GM19328 (cell line): ENCODE measurements around the gene SH3RF1.
A peak's percentile ranks its signal among the peaks of the same experiment; 100 is the strongest.
"Not testable (repeated sequence)": the region's sequence is repeated elsewhere in the genome, so short reads cannot be mapped to it uniquely, and the experiment has no call there.

Experiments used
- ATAC-seq: cut with Tn5 transposase; IDR thresholded peaks from one replicate; pipeline ENCODE4 v1.9.1; 2021; ENCODE audit warnings: mild to moderate bottlenecking, moderate library complexity; ENCODE audit not compliant: unreplicated experiment

SH3RF1 gene

DNA sequence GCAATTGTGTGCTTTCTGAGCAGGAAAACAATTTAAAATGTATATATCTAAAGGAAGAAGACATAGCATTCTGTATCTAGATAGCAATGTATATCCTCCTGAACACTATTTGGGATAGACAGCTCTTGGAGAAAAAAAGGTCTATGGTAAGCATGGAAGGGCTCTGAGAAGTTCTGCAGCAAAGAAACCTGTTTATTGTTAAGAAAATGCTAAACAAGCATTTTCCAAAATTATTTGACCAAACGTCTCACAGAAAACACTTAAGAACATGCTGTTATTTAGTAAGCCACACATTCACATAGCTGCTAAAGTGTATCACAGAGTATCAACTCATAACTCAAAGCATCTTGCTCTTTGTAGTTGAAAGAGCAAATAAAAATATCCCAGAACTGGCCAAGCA lies 67.9 kb downstream of the SH3RF1 start:
- no peak for ATAC-seq

DNA sequence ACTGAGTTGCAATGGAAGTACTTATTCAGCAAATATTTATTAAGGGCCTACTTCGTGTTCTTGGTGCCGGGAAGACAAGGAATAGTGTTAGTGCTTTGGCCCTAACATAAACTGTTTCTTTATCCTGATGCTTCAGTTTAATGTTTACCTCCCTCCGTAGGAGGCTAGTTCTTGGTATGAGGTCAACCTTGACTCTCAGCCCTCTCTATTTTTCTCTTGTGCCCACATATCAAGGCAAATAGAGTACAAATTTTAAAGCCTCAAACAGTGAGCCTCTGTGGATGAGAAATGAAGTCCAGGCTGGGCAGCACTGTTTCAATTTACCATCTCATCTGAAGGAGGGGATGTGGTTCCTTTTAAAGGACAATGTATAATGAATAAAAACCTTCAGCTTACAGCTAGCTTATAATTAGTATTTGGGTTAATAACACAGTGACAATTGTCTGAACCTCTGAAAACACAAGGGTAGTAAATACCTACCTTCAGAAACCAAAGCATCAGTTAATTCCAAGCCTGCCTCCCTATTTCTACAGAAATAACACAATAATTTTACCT lies 68.5 kb downstream of the SH3RF1 start:
- ATAC-seq = no peak

DNA sequence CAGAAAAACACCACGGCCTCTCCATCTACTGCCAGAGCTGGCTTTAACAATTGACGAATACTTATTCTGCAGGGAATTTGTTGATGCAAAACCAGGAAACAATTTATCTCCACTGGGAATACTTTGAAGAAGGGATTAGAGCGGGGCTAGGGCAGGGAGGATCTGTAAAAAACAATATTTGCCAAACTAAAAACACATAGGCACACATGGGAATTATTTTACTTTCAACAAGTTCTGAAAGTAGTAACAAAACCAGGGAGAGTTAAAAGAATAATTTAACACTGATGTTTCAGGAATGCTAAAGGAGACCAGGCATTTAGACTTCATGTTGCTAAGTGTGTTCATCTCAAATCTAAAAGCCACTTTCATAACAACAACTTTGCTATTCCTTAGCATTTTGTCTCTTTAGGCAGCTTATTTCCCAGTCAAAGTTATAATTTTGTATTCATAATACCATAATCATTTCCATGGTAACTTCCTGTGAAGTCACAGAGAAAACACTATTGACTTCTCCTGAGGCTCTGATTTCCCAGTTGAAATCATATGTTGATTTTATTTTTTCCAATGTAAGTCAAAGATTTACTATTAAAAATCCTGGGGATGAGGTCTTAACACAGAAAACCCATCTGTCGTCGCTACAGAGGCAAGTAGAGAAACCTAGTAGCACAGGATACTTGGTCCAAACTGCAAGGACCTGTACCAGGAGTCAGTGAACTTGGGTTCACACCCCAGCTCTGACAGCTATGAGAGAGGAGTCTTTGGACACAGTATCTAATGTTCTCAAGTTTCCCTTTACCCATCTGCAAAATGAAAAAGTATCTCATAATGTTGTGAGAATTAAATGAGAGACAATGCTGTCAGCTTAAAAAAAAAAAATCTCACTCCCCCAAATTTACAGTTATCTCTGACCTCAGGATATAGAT lies 69.3 kb downstream of the SH3RF1 start:
- no peak for ATAC-seq

DNA sequence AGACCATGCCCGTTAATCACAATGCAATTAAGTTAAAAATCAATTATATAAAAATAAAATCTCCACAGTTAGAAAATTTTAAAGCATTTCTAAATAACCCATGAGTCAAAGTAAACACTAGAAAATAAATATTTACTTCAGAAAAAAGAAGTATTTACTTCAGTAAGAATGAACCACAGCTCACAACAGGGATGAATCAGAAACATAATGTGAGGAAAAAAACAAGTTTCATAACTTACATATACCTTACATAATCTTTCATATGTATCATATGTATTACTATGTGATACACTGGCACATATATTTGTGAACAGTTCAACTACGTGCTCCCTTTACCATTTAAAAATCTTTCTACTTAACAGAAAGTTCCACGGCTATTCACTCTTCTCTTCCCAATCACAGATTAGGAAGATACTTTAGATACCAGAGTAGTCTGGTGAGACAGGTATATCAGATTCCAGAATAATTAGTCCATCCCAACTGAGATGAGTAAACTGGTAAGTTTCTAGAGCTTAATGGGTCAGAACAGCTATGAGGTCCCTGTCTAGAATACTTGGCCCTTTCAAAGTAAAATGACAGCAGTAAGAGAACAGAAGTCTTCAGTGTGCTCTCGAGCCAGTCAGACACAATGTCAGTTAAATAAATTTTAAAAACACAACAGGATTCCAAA lies 70.3 kb downstream of the SH3RF1 start:
- ATAC-seq = no peak

DNA sequence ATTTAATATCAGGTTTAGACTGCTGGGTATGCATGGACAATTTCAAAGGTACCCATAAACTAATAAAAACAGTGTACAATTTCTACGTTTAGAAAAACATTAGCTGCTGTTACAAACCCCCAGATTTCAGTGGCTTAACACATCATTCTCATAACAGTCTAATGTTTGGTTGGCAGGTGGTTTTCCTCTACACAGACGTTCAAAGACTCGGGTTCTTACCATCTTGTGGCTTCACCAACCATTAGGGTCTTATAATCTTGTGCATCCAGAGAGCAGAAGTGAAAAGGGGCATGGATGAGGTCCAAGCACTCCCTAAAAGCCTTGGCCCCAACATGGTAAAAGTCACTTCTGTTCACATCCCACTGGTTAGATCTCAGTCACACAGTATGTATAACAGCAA lies 71.6 kb downstream of the SH3RF1 start:
- ATAC-seq = no peak

DNA sequence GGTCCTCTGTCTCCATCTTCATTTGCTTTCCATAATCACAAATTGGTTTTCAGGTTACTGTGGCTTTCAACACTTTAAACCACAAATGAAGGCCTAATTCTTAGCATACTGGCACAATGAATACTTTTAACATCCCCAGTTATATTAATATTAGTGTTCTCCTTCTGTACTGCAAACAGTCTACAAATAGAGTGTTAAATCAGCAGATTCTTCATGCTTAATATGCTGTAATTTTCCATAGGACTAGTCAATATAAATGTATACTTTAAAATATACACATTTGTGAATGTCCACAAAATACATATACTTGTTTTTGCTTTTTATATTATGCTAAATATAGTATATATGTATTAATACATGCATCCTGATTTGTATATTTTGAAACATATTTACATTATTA lies 72.6 kb downstream of the SH3RF1 start:
- no peak for ATAC-seq

DNA sequence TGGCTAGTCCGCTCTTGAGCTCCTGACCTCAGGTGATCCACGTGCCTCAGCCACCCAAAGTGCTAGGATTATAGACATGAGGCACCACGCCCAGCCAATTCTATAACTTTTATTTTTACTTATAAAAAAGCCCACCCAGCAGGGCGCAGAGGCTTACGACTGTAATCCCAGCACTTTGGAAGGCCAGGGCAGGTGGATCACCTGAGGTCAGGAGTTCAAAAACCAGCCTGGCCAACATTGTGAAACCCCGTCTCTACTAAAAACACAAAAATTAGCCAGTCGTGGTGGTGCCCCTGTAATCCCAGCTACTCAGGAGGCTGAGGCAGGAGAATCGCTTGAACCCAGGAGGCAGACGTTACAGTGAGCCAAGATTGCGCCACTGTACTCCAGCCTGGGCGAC lies 73.5 kb downstream of the SH3RF1 start:
- ATAC-seq = not testable (repeated sequence)

DNA sequence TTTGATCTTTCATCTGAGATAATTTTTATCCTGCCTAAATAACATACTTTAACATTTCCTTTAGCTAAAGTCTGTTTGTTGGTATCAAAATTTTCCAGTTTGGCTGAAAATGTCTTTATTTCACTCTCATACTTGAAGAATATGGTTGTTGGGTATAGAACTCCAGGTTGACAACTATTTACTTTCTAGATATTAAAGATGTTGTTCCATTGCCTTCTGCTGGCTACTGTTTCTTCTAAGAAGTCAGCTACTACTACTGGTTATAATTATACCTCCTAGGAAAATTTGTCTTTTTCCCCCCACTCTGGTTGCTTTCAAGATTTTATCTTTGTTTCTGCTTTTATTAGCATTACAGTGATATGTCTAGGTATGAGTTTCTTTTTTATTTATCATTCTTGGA lies 75.7 kb downstream of the SH3RF1 start:
- no peak for ATAC-seq

DNA sequence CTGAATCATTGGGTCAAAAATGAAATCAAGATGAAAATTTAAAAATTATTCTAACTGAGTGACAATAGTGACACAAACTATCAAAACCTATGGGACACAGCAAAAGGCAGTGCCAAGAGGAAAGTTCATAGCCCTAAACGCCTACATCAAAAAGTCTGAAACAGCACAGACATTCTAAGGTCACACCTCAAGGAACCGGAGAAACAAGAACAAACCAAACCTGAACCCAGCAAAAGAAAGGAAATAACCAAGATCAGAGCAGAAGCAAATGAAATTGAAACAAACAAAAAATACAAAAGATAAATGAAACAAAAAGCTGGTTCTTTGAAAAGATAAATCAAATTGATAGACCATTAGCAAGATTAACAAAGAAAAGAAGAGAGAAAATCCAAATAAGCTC lies 80.8 kb downstream of the SH3RF1 start:
- ATAC-seq = not testable (repeated sequence)

DNA sequence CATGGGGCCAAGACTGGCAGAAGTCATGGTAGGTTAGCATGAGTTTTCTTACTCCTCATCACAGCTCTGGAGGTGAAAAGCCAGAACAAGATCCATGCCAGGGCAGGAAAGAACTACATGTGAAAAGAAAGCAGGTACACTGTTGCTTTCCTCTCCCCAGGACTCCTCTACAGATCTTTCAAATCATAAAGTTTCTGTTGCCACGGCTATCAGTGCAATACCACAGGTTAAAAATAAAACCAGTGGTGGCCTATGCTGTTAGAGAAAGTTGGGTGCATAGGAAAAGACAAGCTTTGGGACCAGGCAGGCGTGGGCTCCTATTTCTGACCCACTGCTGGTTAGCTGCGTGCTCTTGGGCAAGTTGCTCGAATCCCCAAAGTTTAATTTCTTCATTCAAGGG lies 81.4 kb downstream of the SH3RF1 start:
- ATAC-seq = peak; percentile 70

DNA sequence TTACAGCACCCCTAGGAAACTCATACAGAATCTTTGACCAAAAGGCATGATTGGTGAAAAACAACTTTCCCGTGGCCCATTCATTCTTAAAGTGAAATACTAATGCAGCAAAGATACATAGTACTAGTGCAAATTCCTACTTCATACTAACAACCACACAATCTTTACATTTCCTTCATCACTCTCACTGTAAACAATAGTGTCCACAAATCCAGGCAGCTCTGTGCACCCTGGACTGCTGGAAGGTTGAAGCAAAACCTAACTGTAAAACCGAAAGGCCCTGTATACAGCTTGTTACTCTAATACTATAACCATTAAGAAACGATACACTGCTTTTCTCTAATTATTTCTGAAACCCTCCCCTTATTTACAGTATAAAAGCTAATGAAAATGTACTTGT lies 82.6 kb downstream of the SH3RF1 start:
- ATAC-seq = no peak

DNA sequence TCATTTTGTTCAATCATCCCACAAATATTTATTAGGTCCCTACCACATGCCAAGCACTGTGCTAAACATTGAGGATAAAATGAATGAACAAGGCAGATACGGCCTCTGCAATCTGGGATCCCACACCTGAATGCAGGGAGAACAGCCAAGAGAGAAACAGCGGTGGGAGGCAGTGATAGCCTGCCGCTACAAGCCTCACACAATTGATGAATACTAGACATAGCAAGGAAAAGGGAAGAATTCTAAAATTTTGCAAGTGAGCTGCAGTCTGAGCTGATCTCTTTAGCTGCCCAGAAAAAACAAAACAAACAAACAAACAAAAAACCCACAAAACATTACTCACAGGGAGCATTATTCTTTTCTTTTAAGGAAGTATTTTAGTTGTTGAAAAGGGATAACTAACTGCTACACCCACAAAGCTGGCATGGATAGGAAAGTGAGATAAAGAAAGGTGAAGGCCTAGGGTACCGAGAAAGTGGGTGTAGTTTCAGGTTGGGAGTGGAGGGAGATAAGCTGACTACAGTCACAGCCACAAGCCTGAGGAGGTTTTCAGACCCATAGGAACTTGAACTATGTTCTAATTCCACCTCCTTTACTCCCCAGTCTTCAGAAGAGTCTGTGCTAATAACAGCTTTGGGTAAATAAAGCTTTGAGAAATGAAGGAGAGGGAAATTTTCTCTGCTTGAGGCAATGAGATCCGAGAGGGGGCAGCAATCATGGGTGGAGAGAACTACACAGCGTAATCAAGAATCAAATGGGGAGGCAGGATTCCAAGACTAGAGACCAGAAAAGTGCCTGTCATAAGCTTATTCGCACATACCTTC lies 85.4 kb downstream of the SH3RF1 start:
- no peak for ATAC-seq

DNA sequence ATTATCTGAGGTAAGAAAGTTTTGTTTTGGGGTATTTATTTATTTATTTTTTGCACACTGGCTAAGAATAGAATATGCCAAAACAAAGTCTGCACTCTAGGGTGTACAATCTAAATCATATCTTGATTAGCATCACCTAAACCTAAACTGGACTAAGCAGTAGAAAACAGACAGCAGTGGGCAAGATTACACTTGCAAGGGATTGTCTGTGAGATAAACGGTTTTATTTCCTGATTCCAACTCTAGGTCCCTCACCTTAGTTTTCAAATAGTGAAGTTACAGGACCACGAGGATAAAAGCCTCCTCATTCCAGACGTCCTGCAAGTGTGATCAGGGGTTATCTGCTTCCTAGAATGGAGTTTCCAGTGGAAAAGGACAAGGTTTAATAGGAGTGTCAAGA lies 86.1 kb downstream of the SH3RF1 start:
- ATAC-seq = no peak

DNA sequence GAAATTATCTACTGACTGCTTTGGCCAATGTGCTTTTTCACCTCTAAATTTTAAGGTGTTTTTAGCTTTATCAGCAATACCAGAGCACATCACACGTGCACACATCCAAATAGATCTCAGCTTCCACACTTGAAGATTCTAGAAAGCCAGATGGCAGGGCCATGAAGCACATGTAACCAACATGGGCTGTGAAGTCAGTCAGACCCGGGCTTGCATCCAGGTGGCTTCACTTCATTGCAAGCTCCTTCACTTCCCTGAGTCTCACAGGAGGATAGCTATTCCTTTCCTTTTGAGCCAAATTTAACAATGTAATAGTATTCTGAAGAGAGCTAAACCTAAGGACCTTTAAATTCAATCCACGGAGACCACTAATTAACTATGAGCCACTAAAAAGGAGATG lies 86.5 kb downstream of the SH3RF1 start:
- no peak for ATAC-seq

DNA sequence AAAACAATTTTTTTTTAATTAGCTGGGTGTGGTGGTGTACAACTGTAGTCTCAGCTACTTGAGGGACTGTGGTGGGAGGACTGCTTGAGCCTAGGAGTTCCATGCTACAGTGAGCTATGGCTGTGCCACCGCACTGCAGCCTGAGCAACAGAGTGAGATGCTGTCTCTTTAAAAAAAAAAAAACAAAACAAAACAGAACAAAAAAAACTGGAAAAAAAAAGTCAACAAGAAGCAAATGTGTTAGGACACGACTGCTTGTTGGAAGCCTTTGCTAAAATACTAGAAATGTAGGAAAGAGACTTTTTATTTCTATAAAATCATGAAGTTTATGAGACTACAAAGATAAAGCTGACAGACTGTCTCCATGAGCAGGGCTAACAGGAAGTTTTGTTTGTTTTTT lies 87.2 kb downstream of the SH3RF1 start:
- ATAC-seq = no peak

DNA sequence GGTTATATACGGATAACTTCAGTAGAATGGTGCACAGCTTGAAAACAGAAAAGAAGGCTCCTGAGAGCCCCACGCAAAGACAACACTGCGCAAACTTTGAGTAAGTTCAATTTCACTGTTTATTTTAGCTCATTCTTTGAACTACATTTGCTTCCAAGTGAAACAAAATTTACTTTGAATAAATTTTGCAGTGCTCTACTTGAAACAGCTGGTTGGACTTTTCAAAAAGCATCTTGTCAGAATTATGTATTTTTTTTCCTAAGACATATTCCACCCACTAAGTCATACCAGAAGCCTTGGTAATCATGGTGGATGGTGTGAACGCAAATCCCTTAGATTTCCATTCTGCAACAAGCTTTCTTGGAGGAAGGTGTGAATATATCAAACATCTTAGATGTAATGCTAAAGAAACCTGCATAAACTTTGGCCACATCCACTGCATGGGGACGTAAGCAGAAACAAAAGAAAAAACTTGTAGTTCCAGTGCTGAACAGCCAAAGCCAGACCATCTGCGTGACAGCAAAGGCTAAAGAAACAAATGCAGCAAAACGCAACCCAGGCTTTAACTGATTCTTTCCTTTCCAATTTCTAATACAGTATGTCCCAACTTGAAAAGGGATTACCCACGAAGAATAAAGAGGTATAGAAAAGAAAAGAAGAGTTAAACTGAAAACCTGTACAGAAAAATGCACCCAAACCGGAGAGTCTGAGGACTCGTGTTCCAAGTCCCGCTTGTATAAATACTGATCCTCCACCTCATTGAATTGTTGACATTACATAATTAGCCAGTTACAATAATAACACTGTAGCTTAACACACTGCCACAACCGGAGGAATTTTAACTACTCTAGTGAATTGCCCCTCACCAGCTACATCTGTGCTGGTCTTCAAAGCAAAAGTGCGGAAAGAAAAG lies 90.9 kb downstream of the SH3RF1 start:
- no peak for ATAC-seq

DNA sequence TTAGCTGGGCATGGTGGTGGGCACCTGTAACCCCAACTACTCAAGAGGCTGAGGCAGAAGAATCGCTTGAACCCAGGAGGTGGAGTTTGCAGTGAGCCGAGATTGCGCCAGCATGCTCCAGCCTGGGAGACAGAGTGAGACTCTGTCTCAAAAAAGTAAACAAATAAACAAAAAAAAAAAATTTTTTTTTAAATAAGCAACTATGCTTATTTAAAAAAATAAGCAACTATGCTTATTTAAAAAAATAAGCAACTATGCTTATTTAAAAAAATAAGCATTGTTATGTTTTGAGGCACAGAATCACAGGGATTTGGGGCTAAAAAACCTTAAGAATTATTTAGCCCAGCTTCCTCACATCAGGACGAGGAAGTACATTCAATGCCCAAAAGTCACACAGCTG lies 92.7 kb downstream of the SH3RF1 start:
- not testable (repeated sequence) for ATAC-seq

DNA sequence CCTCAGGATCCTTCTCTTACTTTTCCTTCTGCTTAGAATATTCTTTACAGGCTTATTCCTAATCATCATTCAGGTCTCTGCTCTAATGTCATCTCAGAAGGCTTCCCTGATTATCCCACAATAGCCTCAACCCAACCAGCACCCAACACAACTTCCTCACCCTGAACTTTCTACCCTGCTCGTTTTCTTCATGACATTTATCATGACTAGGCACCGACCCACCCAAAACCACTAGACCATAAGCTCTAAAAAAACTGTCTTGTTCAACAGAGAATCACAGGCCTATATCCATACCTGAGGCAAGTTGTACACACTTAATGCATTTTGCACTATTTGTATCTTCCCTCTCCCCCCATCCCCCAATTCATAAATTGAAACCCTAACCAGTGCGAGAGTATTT lies 95.3 kb downstream of the SH3RF1 start:
- ATAC-seq = no peak

DNA sequence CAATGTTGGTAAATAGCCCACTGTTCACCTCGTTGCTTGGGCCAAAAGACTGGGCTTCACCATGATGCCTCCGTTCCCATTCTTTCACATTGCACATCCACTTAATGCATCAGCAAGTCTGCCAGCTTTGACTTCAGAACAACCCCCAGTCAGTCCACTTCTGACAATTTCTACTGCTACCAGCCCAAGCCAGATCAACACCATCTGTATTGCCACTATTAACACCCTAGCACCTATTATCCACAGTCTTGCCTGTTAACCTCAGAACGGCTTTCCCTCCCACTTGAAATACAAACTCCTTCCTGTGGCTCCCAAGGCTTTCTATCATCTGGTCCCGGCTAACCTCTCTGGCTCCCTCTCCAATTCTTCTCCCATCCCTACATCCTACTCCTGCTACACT lies 95.7 kb downstream of the SH3RF1 start:
- ATAC-seq = no peak

DNA sequence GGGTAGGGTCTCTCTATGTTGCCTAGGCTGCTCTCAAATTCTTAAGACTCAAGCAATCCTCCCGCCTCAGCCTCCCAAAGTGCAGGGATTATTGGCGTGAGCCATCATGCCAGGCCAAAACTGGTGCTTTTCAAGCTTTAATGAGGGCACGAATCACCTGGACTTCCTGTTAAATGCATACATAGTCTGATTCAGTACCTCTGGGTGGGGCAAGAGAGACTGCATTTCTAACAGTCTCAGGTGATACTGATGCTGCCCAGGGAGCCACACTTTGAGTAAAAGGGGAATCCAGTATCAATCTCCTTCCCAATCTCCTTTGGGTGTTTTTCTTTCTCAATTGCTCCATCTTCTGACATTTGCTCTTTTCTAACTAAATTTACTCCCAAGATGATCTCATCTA lies 96.5 kb downstream of the SH3RF1 start:
- no peak for ATAC-seq
